ENCODE data around the gene MUC22. TPM values are rescaled to one million over a fixed set of nuclear protein-coding genes. Genes with fewer than 3 reads are reported as not detected.

Gene MUC22
- total RNA-seq, 2 experiments from 2014 or later, result not detected

DNA sequence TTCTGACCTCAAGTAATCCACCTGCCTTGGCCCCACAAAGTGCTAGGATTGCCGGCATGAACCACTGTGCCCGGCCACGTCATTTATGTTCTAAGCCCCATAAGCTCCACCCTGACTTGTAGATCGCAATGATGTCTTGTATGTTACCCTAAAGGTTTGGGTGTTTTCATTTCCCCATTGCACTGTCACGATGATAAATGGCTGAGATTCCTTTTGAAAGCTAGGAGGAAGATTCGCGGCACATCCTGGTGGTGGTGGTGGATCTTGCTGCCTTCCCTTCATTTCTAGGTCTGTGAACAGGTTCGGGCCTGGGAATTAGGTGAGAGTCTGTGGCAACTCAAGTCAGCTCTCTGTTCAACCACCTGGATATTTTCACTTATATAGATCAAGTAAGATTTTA, 28.3 kb downstream of the MUC22 start:
- Histone ChIP-seq H3K9me3 (ENCODE audit: control insufficient read depth in 1 of 2, insufficient read depth in 1 of 2, low read length in 2 of 2) (no peaks in the 10 kb centered on the region), H3K27me3 (ENCODE audit: control insufficient read depth in 1 of 2, insufficient read depth in 2 of 2, low read length in 2 of 2) (no peaks in the 10 kb centered on the region), H3K4me1 (ENCODE audit: insufficient read depth, low read length) (no peaks in the 10 kb centered on the region), H3K4me3 (ENCODE audit: low read length) (no peak overlapping the region), H3K27ac (ENCODE audit: low read depth in 1 of 2, low read length in 2 of 2) (no peak overlapping the region), H3K36me3 (ENCODE audit: insufficient read depth, low read length) (no peaks in the 10 kb centered on the region)
- Mint-ChIP-seq H3K27ac (no peak overlapping the region), H3K4me3 (no peak overlapping the region), H3K9me3 (no peaks in the 10 kb centered on the region), H3K27me3 (peaks cover 17% of the 10 kb centered on the region), H3K36me3 (ENCODE audit: low read depth) (no peaks in the 10 kb centered on the region), H3K4me1 (ENCODE audit: low read depth) (no peaks in the 10 kb centered on the region)
- ChIA-PET CTCF (no interaction called here), POLR2A (interaction anchor here (1.3 kb wide), 1 partner anchor 83 kb away, joined by 3 read pairs; no protein-coding TSS in a partner anchor)
- ATAC-seq (ENCODE audit: poor library complexity) (no peak), DNase-seq (no peak)
- TF ChIP-seq, protein P1, sequence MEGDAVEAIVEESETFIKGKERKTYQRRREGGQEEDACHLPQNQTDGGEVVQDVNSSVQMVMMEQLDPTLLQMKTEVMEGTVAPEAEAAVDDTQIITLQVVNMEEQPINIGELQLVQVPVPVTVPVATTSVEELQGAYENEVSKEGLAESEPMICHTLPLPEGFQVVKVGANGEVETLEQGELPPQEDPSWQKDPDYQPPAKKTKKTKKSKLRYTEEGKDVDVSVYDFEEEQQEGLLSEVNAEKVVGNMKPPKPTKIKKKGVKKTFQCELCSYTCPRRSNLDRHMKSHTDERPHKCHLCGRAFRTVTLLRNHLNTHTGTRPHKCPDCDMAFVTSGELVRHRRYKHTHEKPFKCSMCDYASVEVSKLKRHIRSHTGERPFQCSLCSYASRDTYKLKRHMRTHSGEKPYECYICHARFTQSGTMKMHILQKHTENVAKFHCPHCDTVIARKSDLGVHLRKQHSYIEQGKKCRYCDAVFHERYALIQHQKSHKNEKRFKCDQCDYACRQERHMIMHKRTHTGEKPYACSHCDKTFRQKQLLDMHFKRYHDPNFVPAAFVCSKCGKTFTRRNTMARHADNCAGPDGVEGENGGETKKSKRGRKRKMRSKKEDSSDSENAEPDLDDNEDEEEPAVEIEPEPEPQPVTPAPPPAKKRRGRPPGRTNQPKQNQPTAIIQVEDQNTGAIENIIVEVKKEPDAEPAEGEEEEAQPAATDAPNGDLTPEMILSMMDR (IDR thresholded peaks at IDR 0.05), result no peak
- intact Hi-C loops (cut with DNase I, micrococcal nuclease), result no loop called here

DNA sequence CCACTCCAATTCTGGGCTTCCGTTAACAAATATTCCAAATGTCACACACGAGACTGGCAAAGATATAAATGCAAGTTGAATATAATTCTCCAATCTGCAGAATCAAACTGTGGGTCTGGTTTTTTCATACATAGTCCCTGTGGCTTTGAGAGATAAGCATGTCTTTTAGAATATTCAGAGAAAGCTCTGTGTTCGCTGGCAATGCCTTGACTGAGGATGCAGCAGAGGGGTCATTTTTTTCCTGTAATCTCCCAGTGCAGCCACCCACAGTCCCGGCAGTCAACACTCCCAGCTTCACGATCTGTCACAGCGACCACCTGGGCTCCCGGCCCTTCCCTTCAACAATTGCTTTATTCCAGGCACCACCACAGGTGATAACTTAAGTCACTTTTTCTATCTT, 30.5 kb downstream of the MUC22 start:
- Histone ChIP-seq H3K4me3 (ENCODE audit: low read length) (no peak overlapping the region), H3K4me1 (ENCODE audit: insufficient read depth, low read length) (no peaks in the 10 kb centered on the region), H3K27me3 (ENCODE audit: control insufficient read depth in 1 of 2, insufficient read depth in 2 of 2, low read length in 2 of 2) (no peaks in the 10 kb centered on the region), H3K36me3 (ENCODE audit: insufficient read depth, low read length) (no peaks in the 10 kb centered on the region), H3K9me3 (ENCODE audit: control insufficient read depth in 1 of 2, insufficient read depth in 1 of 2, low read length in 2 of 2) (no peaks in the 10 kb centered on the region), H3K27ac (ENCODE audit: low read depth in 1 of 2, low read length in 2 of 2) (no peak overlapping the region)
- no peaks in the 10 kb centered on the region for H3K9me3 Mint-ChIP-seq
- H3K27ac Mint-ChIP-seq, result no peak overlapping the region
- no peak for ATAC-seq (ENCODE audit: poor library complexity)
- CTCF ChIA-PET, result no interaction called here
- intact Hi-C loops (cut with DNase I, micrococcal nuclease), result no loop called here
- H3K36me3 Mint-ChIP-seq (ENCODE audit: low read depth), result no peaks in the 10 kb centered on the region
- H3K4me1 Mint-ChIP-seq (ENCODE audit: low read depth), result no peaks in the 10 kb centered on the region
- H3K4me3 Mint-ChIP-seq, result no peak overlapping the region
- DNase-seq, result no peak
- H3K27me3 Mint-ChIP-seq, result peaks cover 26% of the 10 kb centered on the region
- TF ChIP-seq, protein P1 (IDR thresholded peaks at IDR 0.05), result no peak
- POLR2A ChIA-PET, result no interaction called here

DNA sequence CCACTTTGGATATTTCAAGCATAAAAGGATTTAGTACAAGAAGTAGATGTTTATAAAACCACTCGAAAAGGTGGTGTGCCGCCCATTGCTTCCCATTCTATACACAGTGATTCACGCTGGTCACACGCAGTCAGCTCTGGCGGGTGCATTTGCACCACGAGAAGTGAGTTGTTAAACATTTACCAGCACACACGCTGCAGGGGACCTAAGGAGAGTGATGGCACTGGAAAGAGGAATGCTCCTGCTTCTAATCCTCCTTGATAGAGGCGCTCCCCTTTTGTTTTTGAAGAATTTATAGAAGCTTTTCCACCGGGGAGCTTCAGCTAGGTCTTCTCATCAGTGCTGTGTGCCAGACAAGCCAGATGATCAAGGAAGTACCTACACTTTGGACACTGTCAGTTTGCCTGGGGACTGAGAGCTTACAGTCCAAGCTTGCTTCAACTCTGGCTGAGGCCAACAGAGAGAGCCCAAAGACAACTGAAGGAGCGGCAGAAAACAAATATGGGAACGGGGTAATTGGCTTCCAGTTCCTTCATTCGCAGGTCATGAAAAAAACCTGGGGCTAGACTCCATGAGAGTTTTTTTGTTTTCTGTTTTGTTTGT, 31.2 kb downstream of the MUC22 start:
- Histone ChIP-seq H3K9me3 (ENCODE audit: control insufficient read depth in 1 of 2, insufficient read depth in 1 of 2, low read length in 2 of 2) (no peaks in the 10 kb centered on the region), H3K36me3 (ENCODE audit: insufficient read depth, low read length) (no peaks in the 10 kb centered on the region), H3K27me3 (ENCODE audit: control insufficient read depth in 1 of 2, insufficient read depth in 2 of 2, low read length in 2 of 2) (no peaks in the 10 kb centered on the region), H3K4me3 (ENCODE audit: low read length) (no peak overlapping the region), H3K27ac (ENCODE audit: low read depth in 1 of 2, low read length in 2 of 2) (no peak overlapping the region), H3K4me1 (ENCODE audit: insufficient read depth, low read length) (no peaks in the 10 kb centered on the region)
- no peak overlapping the region for H3K27ac Mint-ChIP-seq
- DNase-seq, result no peak
- no peak for ATAC-seq (ENCODE audit: poor library complexity)
- H3K4me1 Mint-ChIP-seq (ENCODE audit: low read depth), result no peaks in the 10 kb centered on the region
- CTCF ChIA-PET, result no interaction called here
- no peak overlapping the region for H3K4me3 Mint-ChIP-seq
- TF ChIP-seq, protein P1 (IDR thresholded peaks at IDR 0.05), result no peak
- no peaks in the 10 kb centered on the region for H3K36me3 Mint-ChIP-seq (ENCODE audit: low read depth)
- POLR2A ChIA-PET, result no interaction called here
- H3K27me3 Mint-ChIP-seq, result peaks cover 33% of the 10 kb centered on the region
- no peaks in the 10 kb centered on the region for H3K9me3 Mint-ChIP-seq
- intact Hi-C loops (cut with DNase I, micrococcal nuclease), result no loop called here
